ENCODE results near the gene WDR43. TPM values are rescaled to one million over a fixed set of nuclear protein-coding genes. Genes with fewer than 3 reads are reported as not detected.

WDR43 gene
- total RNA-seq, 1 donor from 2014 or later = 37.6 TPM

- no peak overlapping the region for H3K4me3 Mint-ChIP-seq (ENCODE audit: unreplicated experiment)
- H3K9me3 Mint-ChIP-seq (ENCODE audit: low read depth) = peaks cover 3% of the 10 kb centered on the region
- DNase-seq (ENCODE audit: low spot score) = no peak
- no peak for TF ChIP-seq CTCF (IDR thresholded peaks at IDR 0.05)
- H3K36me3 Mint-ChIP-seq (ENCODE audit: low read depth) = peaks cover 19% of the 10 kb centered on the region
- no peaks in the 10 kb centered on the region for H3K27me3 Mint-ChIP-seq (ENCODE audit: low read depth)
- no peak overlapping the region for H3K27ac Mint-ChIP-seq (ENCODE audit: unreplicated experiment)
- peaks cover 15% of the 10 kb centered on the region for H3K4me1 Mint-ChIP-seq (ENCODE audit: low read depth)
Measured at GRCh38 chr2:28951910-28952835, 57.7 kb downstream of the WDR43 start.

- Mint-ChIP-seq H3K27me3 (ENCODE audit: low read depth) (no peaks in the 10 kb centered on the region), H3K27ac (ENCODE audit: unreplicated experiment) (no peak overlapping the region), H3K36me3 (ENCODE audit: low read depth) (peaks cover 19% of the 10 kb centered on the region), H3K4me3 (ENCODE audit: unreplicated experiment) (no peak overlapping the region), H3K9me3 (ENCODE audit: low read depth) (peaks cover 3% of the 10 kb centered on the region), H3K4me1 (ENCODE audit: low read depth) (peaks cover 15% of the 10 kb centered on the region)
- DNase-seq (ENCODE audit: low spot score) = no peak
- TF ChIP-seq CTCF (IDR thresholded peaks at IDR 0.05) = peak; percentile 44
Measured at GRCh38 chr2:28952836-28953211, 58.4 kb downstream of the WDR43 start.

GRCh38 chr2:28955467-28955866 is 61.0 kb downstream of the WDR43 start:
- TF ChIP-seq CTCF (IDR thresholded peaks at IDR 0.05) = no peak
- H3K9me3 Mint-ChIP-seq (ENCODE audit: low read depth) = no peaks in the 10 kb centered on the region
- no peak overlapping the region for H3K27ac Mint-ChIP-seq (ENCODE audit: unreplicated experiment)
- peaks cover 13% of the 10 kb centered on the region for H3K4me1 Mint-ChIP-seq (ENCODE audit: low read depth)
- no peak for DNase-seq (ENCODE audit: low spot score)
- H3K27me3 Mint-ChIP-seq (ENCODE audit: low read depth) = no peaks in the 10 kb centered on the region
- H3K4me3 Mint-ChIP-seq (ENCODE audit: unreplicated experiment) = no peak overlapping the region
- H3K36me3 Mint-ChIP-seq (ENCODE audit: low read depth) = peaks cover under 1% of the 10 kb centered on the region

GRCh38 chr2:28956415-28956826 is 62.0 kb downstream of the WDR43 start:
- no peaks in the 10 kb centered on the region for H3K9me3 Mint-ChIP-seq (ENCODE audit: low read depth)
- peaks cover 13% of the 10 kb centered on the region for H3K4me1 Mint-ChIP-seq (ENCODE audit: low read depth)
- DNase-seq (ENCODE audit: low spot score) = no peak
- TF ChIP-seq CTCF (IDR thresholded peaks at IDR 0.05) = no peak
- peak overlapping the region; percentile 54 for H3K4me3 Mint-ChIP-seq (ENCODE audit: unreplicated experiment)
- no peaks in the 10 kb centered on the region for H3K27me3 Mint-ChIP-seq (ENCODE audit: low read depth)
- no peaks in the 10 kb centered on the region for H3K36me3 Mint-ChIP-seq (ENCODE audit: low read depth)
- no peak overlapping the region for H3K27ac Mint-ChIP-seq (ENCODE audit: unreplicated experiment)

GRCh38 chr2:28956890-28957289 is 62.4 kb downstream of the WDR43 start:
- no peaks in the 10 kb centered on the region for H3K36me3 Mint-ChIP-seq (ENCODE audit: low read depth)
- H3K27me3 Mint-ChIP-seq (ENCODE audit: low read depth) = no peaks in the 10 kb centered on the region
- no peak for DNase-seq (ENCODE audit: low spot score)
- H3K27ac Mint-ChIP-seq (ENCODE audit: unreplicated experiment) = no peak overlapping the region
- peaks cover 13% of the 10 kb centered on the region for H3K4me1 Mint-ChIP-seq (ENCODE audit: low read depth)
- H3K4me3 Mint-ChIP-seq (ENCODE audit: unreplicated experiment) = no peak overlapping the region
- no peaks in the 10 kb centered on the region for H3K9me3 Mint-ChIP-seq (ENCODE audit: low read depth)
- TF ChIP-seq CTCF (IDR thresholded peaks at IDR 0.05) = peak; percentile 73

All from chondrocyte (in vitro differentiated cells).